NCI-H748 (cell line): ENCODE measurements around the gene ABCC11.
A peak's percentile ranks its signal among the peaks of the same experiment; 100 is the strongest.

Source experiments
- DNase-seq: peaks from one replicate; lab custom pipeline; 2025; ENCODE audit not compliant: unreplicated experiment; lab: John Stamatoyannopoulos, UW

The ABCC11 gene

GRCh38 chr16:48164907-48165715 lies 82.2 kb downstream of the ABCC11 start:
- DNase-seq: peak; percentile 37

- DNase-seq: no peak
Measured at GRCh38 chr16:48162839-48163410, 84.4 kb downstream of the ABCC11 start.

- DNase-seq: no peak
Measured at GRCh38 chr16:48161906-48162305, 85.4 kb downstream of the ABCC11 start.

GRCh38 chr16:48160575-48160974 lies 86.8 kb downstream of the ABCC11 start:
- no peak for DNase-seq

- DNase-seq: no peak
Measured at GRCh38 chr16:48158296-48158695, 89.0 kb downstream of the ABCC11 start.

GRCh38 chr16:48157794-48158193 lies 89.5 kb downstream of the ABCC11 start:
- no peak for DNase-seq

- no peak for DNase-seq
Measured at GRCh38 chr16:48157302-48157701, 90.0 kb downstream of the ABCC11 start.

- DNase-seq: peak; percentile 39
Measured at GRCh38 chr16:48156790-48157209, 90.5 kb downstream of the ABCC11 start.

GRCh38 chr16:48155926-48156789 lies 91.2 kb downstream of the ABCC11 start, which contains the start of gene ABCC12:
TSS of gene ABCC12 (minus strand) at chr16:48155993. CDS start at chr16:48146424, 9,569 bp downstream.
- no peak for DNase-seq

GRCh38 chr16:48153774-48154173 lies 93.6 kb downstream of the ABCC11 start:
- no peak for DNase-seq

- no peak for DNase-seq
Measured at GRCh38 chr16:48152226-48152625, 95.1 kb downstream of the ABCC11 start.

GRCh38 chr16:48150707-48151106 lies 96.6 kb downstream of the ABCC11 start:
- no peak for DNase-seq

GRCh38 chr16:48146710-48147109 lies 100.6 kb downstream of the ABCC11 start:
- DNase-seq: no peak

GRCh38 chr16:48146131-48146530 lies 101.2 kb downstream of the ABCC11 start:
- no peak for DNase-seq

- DNase-seq: no peak
Measured at GRCh38 chr16:48143812-48144368, 103.4 kb downstream of the ABCC11 start.

GRCh38 chr16:48140821-48141220 lies 106.5 kb downstream of the ABCC11 start:
- DNase-seq: no peak

GRCh38 chr16:48139517-48139916 lies 107.8 kb downstream of the ABCC11 start:
- no peak for DNase-seq

GRCh38 chr16:48138543-48138942 lies 108.8 kb downstream of the ABCC11 start:
- no peak for DNase-seq

- no peak for DNase-seq
Measured at GRCh38 chr16:48137822-48138221, 109.5 kb downstream of the ABCC11 start.

- no peak for DNase-seq
Measured at GRCh38 chr16:48136547-48137360, 110.6 kb downstream of the ABCC11 start.
